ENCODE data around the gene POLR2J2. TPM values are rescaled to one million over a fixed set of nuclear protein-coding genes. Genes with fewer than 3 reads are reported as not detected.
A peak's percentile ranks its signal among the peaks of the same experiment; 100 is the strongest.
"Not testable (repeated sequence)": the region's sequence is repeated elsewhere in the genome, so short reads cannot be mapped to it uniquely, and the experiment has no call there.

POLR2J2 gene
- 1 to 10 TPM in 3 of 4 donors, under 1 TPM in 1; 0.22 to 7.3 (median 2.8) TPM for total RNA-seq

GRCh38 chr7:102671166-102671955 is at the start of gene POLR2J2:
Gene POLR2J2 (minus strand): TSS chr7:102671663. CDS start chr7:102671601, 62 bp downstream.
- H3K27me3 ChIP-seq, H3K36me3 ChIP-seq, H3K4me1 ChIP-seq, H3K9me3 ChIP-seq: not testable (repeated sequence)
- TF ChIP-seq EP300 (IDR thresholded peaks at IDR 0.05): peak in 1 of 2 donors; percentile 60
- H3K4me3 ChIP-seq: peak within 1 kb of the TSS; percentile 34 to 52 (median 36)
- H3K27ac ChIP-seq: peak within 1 kb of the TSS in 1 of 4 donors; percentile 56
- no CpG with 5 or more reads among the region's 63 CpGs for WGBS, 2 donors
- DNase-seq (ENCODE audit: low spot score in 2 of 2): peak in 1 of 2 donors; percentile 26

GRCh38 chr7:102718491-102718890 is 47.0 kb upstream of the POLR2J2 start:
- H3K4me3 ChIP-seq; H3K9me3 ChIP-seq; H3K4me1 ChIP-seq; H3K27ac ChIP-seq; H3K27me3 ChIP-seq; DNase-seq (ENCODE audit: low spot score in 2 of 2); H3K36me3 ChIP-seq: not testable (repeated sequence)

GRCh38 chr7:102715718-102716117 is 44.3 kb upstream of the POLR2J2 start:
- H3K4me3 ChIP-seq; DNase-seq (ENCODE audit: low spot score in 2 of 2); H3K27ac ChIP-seq; H3K36me3 ChIP-seq; H3K9me3 ChIP-seq; H3K4me1 ChIP-seq; H3K27me3 ChIP-seq: not testable (repeated sequence)
- WGBS, 2 donors: 50 to 51% methylated on average over 2 to 3 of the region's 3 CpGs

GRCh38 chr7:102714774-102715522 is 43.5 kb upstream of the POLR2J2 start:
- DNase-seq (ENCODE audit: low spot score in 2 of 2); H3K27me3 ChIP-seq; H3K4me1 ChIP-seq; H3K9me3 ChIP-seq; H3K4me3 ChIP-seq; H3K36me3 ChIP-seq; H3K27ac ChIP-seq: not testable (repeated sequence)
- WGBS, 2 donors: 73 to 75% methylated on average over 6 of the region's 6 CpGs

GRCh38 chr7:102713691-102714080 is 42.2 kb upstream of the POLR2J2 start:
- H3K9me3 ChIP-seq; H3K4me3 ChIP-seq; H3K27me3 ChIP-seq; H3K4me1 ChIP-seq; DNase-seq (ENCODE audit: low spot score in 2 of 2); H3K36me3 ChIP-seq; H3K27ac ChIP-seq: not testable (repeated sequence)
- no CpG with 5 or more reads among the region's 1 CpG for WGBS, 2 donors

- WGBS, 2 donors: 42 to 50% methylated on average over 5 of the region's 5 CpGs
- not testable (repeated sequence) for H3K27ac ChIP-seq; H3K27me3 ChIP-seq; H3K4me1 ChIP-seq; H3K4me3 ChIP-seq; DNase-seq (ENCODE audit: low spot score in 2 of 2); H3K9me3 ChIP-seq; H3K36me3 ChIP-seq
Observed at GRCh38 chr7:102713011-102713690, 41.7 kb upstream of the POLR2J2 start.

GRCh38 chr7:102698962-102699750 is 27.7 kb upstream of the POLR2J2 start:
- H3K27me3 ChIP-seq; H3K9me3 ChIP-seq; H3K36me3 ChIP-seq; DNase-seq (ENCODE audit: low spot score in 2 of 2); H3K27ac ChIP-seq; H3K4me3 ChIP-seq; H3K4me1 ChIP-seq: not testable (repeated sequence)
- 77 to 81% methylated on average over 9 of the region's 9 CpGs for WGBS, 2 donors

- DNase-seq (ENCODE audit: low spot score in 2 of 2); H3K4me3 ChIP-seq; H3K9me3 ChIP-seq; H3K27me3 ChIP-seq; H3K36me3 ChIP-seq; H3K4me1 ChIP-seq; H3K27ac ChIP-seq: not testable (repeated sequence)
- WGBS, 2 donors: 50 to 53% methylated on average over 5 of the region's 5 CpGs
Observed at GRCh38 chr7:102697642-102698512, 26.4 kb upstream of the POLR2J2 start.

- H3K27me3 ChIP-seq; H3K36me3 ChIP-seq; H3K9me3 ChIP-seq; H3K4me1 ChIP-seq; H3K4me3 ChIP-seq; H3K27ac ChIP-seq; DNase-seq (ENCODE audit: low spot score in 2 of 2): not testable (repeated sequence)
- 69 to 88% methylated on average over 1 of the region's 2 CpGs for WGBS, 2 donors
Observed at GRCh38 chr7:102696009-102696408, 24.5 kb upstream of the POLR2J2 start.

GRCh38 chr7:102695033-102695552 is 23.6 kb upstream of the POLR2J2 start:
- WGBS, 2 donors: 66 to 92% methylated on average over 2 to 3 of the region's 3 CpGs
- not testable (repeated sequence) for H3K9me3 ChIP-seq; DNase-seq (ENCODE audit: low spot score in 2 of 2); H3K36me3 ChIP-seq; H3K4me3 ChIP-seq; H3K27me3 ChIP-seq; H3K4me1 ChIP-seq; H3K27ac ChIP-seq

GRCh38 chr7:102694008-102694407 is 22.5 kb upstream of the POLR2J2 start:
- H3K27ac ChIP-seq; H3K36me3 ChIP-seq; H3K9me3 ChIP-seq; H3K4me1 ChIP-seq; H3K27me3 ChIP-seq; DNase-seq (ENCODE audit: low spot score in 2 of 2); H3K4me3 ChIP-seq: not testable (repeated sequence)
- WGBS, 2 donors: 65 to 70% methylated on average over 2 of the region's 2 CpGs

- not testable (repeated sequence) for DNase-seq (ENCODE audit: low spot score in 2 of 2); H3K27me3 ChIP-seq; H3K27ac ChIP-seq; H3K9me3 ChIP-seq; H3K4me3 ChIP-seq; H3K4me1 ChIP-seq; H3K36me3 ChIP-seq
- WGBS, 2 donors: 96% methylated on average over 4 of the region's 6 CpGs; no CpG with 5 or more reads in 1 of the 2 donors
Observed at GRCh38 chr7:102690602-102691001, 19.1 kb upstream of the POLR2J2 start.

All from tibial nerve (tissue), 4 donors.